ENCODE measurements around the gene GPN3. TPM values are rescaled to one million over a fixed set of nuclear protein-coding genes. Genes with fewer than 3 reads are reported as not detected.

The GPN3 gene
- total RNA-seq, result 10 to 100 TPM; 20.4 to 24.4 TPM
- 10 to 100 TPM; 23.7 to 26.9 TPM for polyA plus RNA-seq
- long read RNA-seq, donor 1, transcript GPN3-201 (8 exons, 1,468 nt), result major isoform, 13 of 15 reads
- long read RNA-seq, donor 1, partial matches to known transcripts, result 0 of 15 reads
- long read RNA-seq, donor 1, other reads (novel, unspliced or antisense), result 0 of 15 reads
- long read RNA-seq, donor 2, partial matches to known transcripts, result 0 of 4 reads
- long read RNA-seq, donor 2, other reads (novel, unspliced or antisense), result 0 of 4 reads
- long read RNA-seq, donor 3, partial matches to known transcripts, result 0 of 4 reads
- long read RNA-seq, donor 3, other reads (novel, unspliced or antisense), result 0 of 4 reads
- long read RNA-seq, donor 4, partial matches to known transcripts, result 0 of 4 reads
- long read RNA-seq, donor 4, other reads (novel, unspliced or antisense), result 0 of 4 reads
- long read RNA-seq, donor 5, transcript GPN3-201 (8 exons, 1,468 nt), result major isoform, 10 of 10 reads
- long read RNA-seq, donor 5, partial matches to known transcripts, result 0 of 10 reads
- long read RNA-seq, donor 5, other reads (novel, unspliced or antisense), result 0 of 10 reads

GRCh38 chr12:110468214-110469048 lies at the start of gene GPN3, which contains the start of gene FAM216A:
Gene GPN3 (minus strand): TSS chr12:110468257. CDS start chr12:110468203, 54 bp downstream.
Gene FAM216A (plus strand): TSS chr12:110468845. CDS start chr12:110468876, 31 bp downstream.
- Histone ChIP-seq H3K36me3 (ENCODE audit: control insufficient read depth in 4 of 4, insufficient read depth in 4 of 4, low read length in 4 of 4) (peaks cover 0 to 11% (median 3%) of the 10 kb centered on the region in 4 donors), H3K4me3 (peak within 1 kb of the TSS; percentile 72), H3K27ac (ENCODE audit: low read depth in 1 of 2, low read length in 1 of 2) (peak within 1 kb of the TSS; percentile 92 to 95), H3K4me1 (ENCODE audit: control insufficient read depth in 5 of 5, insufficient read depth in 5 of 5, low read length in 5 of 5) (peaks cover 4 to 17% (median 8%) of the 10 kb centered on the region in 5 donors), H3K9me3 (ENCODE audit: control insufficient read depth in 4 of 4, insufficient read depth in 3 of 4, low read length in 3 of 4) (no peaks in the 10 kb centered on the region), H3K27me3 (ENCODE audit: control insufficient read depth in 3 of 3, insufficient read depth in 3 of 3, low read length in 2 of 3) (no peaks in the 10 kb centered on the region), H3K9ac (ENCODE audit: insufficient read depth in 1 of 2, low read length in 2 of 2) (peak within 1 kb of the TSS; percentile 67 to 97)
- peak; percentile 98 to 100 (median 99) for DNase-seq
- WGBS, 2 donors, result 0% methylated on average over 71 to 78 of the region's 78 CpGs
- no peak for TF ChIP-seq CTCF (IDR thresholded peaks at IDR 0.05; ENCODE audit: control extremely low read depth, extremely low read depth)
- ATAC-seq (ENCODE audit: insufficient read depth, low FRiP score), result peak; percentile 94

- Histone ChIP-seq H3K4me1 (ENCODE audit: control insufficient read depth in 5 of 5, insufficient read depth in 5 of 5, low read length in 5 of 5) (no peaks in the 10 kb centered on the region), H3K4me3 (no peak overlapping the region), H3K9me3 (ENCODE audit: control insufficient read depth in 4 of 4, insufficient read depth in 3 of 4, low read length in 3 of 4) (no peaks in the 10 kb centered on the region), H3K9ac (ENCODE audit: insufficient read depth in 1 of 2, low read length in 2 of 2) (no peak overlapping the region), H3K27me3 (ENCODE audit: control insufficient read depth in 3 of 3, insufficient read depth in 3 of 3, low read length in 2 of 3) (no peaks in the 10 kb centered on the region), H3K36me3 (ENCODE audit: control insufficient read depth in 4 of 4, insufficient read depth in 4 of 4, low read length in 4 of 4) (peaks cover 0 to 4% (median 0%) of the 10 kb centered on the region in 4 donors), H3K27ac (ENCODE audit: low read depth in 1 of 2, low read length in 1 of 2) (no peak overlapping the region)
- DNase-seq (no peak), ATAC-seq (ENCODE audit: insufficient read depth, low FRiP score) (no peak)
- no peak for TF ChIP-seq CTCF (IDR thresholded peaks at IDR 0.05; ENCODE audit: control extremely low read depth, extremely low read depth)
- 91 to 96% methylated on average over 3 of the region's 3 CpGs for WGBS, 2 donors
Observed at GRCh38 chr12:110516995-110517394, 48.9 kb upstream of the GPN3 start.

- Histone ChIP-seq H3K4me1 (ENCODE audit: control insufficient read depth in 5 of 5, insufficient read depth in 5 of 5, low read length in 5 of 5) (no peaks in the 10 kb centered on the region), H3K27ac (ENCODE audit: low read depth in 1 of 2, low read length in 1 of 2) (no peak overlapping the region), H3K4me3 (no peak overlapping the region), H3K9ac (ENCODE audit: insufficient read depth in 1 of 2, low read length in 2 of 2) (no peak overlapping the region), H3K27me3 (ENCODE audit: control insufficient read depth in 3 of 3, insufficient read depth in 3 of 3, low read length in 2 of 3) (no peaks in the 10 kb centered on the region), H3K36me3 (ENCODE audit: control insufficient read depth in 4 of 4, insufficient read depth in 4 of 4, low read length in 4 of 4) (peaks cover 0 to 4% (median 0%) of the 10 kb centered on the region in 4 donors), H3K9me3 (ENCODE audit: control insufficient read depth in 4 of 4, insufficient read depth in 3 of 4, low read length in 3 of 4) (no peaks in the 10 kb centered on the region)
- 68 to 88% methylated on average over 1 of the region's 1 CpG for WGBS, 2 donors
- ATAC-seq (ENCODE audit: insufficient read depth, low FRiP score) (no peak), DNase-seq (no peak)
- no peak for TF ChIP-seq CTCF (IDR thresholded peaks at IDR 0.05; ENCODE audit: control extremely low read depth, extremely low read depth)
Observed at GRCh38 chr12:110514363-110514762, 46.3 kb upstream of the GPN3 start.

Measured in lung (tissue), 16 donors.